MM.1S (cell line): ENCODE results near the gene ACAA2.

ENCODE experiments used
- EZH2 ChIP-seq: fragments of 300-600 bp; sonication (generic); optimal IDR thresholded peaks from 2 replicates; pipeline ENCODE3; 2017; ENCODE audit warnings: low read depth, mild to moderate bottlenecking, antibody characterized with exemption, low read length, mixed read lengths
- EZH2phosphoT487 ChIP-seq: fragments of 300-600 bp; sonication (generic); IDR thresholded peaks from 2 replicates; pipeline ENCODE4 v1.6.1; 2018; ENCODE audit warnings: antibody characterized with exemption, low read length
- TF ChIP-seq, protein P1 (sequence below): fragments of 300-600 bp; sonication (generic); IDR thresholded peaks from 2 replicates; pipeline ENCODE4 v1.5.1; 2016; ENCODE audit warnings: antibody characterized with exemption, low read length, mixed read lengths

DNA sequence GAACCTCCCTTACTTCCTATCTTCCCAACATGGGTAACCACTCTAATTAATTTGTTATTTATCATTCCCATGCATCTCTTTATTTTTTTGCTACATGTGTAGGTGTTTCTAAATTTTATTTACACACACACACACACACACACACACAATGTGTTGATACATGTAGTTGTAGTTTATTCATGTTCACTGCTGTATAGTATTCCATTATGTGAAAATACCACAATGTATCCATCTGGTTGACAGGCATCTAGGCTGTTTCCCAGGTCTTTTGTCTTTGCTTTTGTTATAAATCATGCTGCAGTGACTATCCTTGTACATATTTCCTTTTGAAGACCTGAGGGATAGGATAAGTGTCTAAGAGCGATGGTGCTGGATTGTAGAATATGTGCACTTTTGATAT is 59.7 kb downstream of the ACAA2 start:
- TF ChIP-seq, protein P1, sequence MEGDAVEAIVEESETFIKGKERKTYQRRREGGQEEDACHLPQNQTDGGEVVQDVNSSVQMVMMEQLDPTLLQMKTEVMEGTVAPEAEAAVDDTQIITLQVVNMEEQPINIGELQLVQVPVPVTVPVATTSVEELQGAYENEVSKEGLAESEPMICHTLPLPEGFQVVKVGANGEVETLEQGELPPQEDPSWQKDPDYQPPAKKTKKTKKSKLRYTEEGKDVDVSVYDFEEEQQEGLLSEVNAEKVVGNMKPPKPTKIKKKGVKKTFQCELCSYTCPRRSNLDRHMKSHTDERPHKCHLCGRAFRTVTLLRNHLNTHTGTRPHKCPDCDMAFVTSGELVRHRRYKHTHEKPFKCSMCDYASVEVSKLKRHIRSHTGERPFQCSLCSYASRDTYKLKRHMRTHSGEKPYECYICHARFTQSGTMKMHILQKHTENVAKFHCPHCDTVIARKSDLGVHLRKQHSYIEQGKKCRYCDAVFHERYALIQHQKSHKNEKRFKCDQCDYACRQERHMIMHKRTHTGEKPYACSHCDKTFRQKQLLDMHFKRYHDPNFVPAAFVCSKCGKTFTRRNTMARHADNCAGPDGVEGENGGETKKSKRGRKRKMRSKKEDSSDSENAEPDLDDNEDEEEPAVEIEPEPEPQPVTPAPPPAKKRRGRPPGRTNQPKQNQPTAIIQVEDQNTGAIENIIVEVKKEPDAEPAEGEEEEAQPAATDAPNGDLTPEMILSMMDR: no peak
- TF ChIP-seq EZH2phosphoT487: no peak
- no peak for TF ChIP-seq EZH2
